Fibroblast of pulmonary artery (primary cell): Measurements from ENCODE around the gene PRPF6.

Source experiments
- DNase-seq: peaks from one replicate; pipeline ENCODE4 v3.0.0-alpha.2; 2010; ENCODE audit warnings: low read depth
- H3K4me3 ChIP-seq: replicated peaks from 2 replicates; pipeline ENCODE4 v1.5.1; 2011; ENCODE audit warnings: low read depth, mild to moderate bottlenecking, control low read depth, low read length, moderate library complexity
- CTCF ChIP-seq: IDR thresholded peaks from 2 replicates; pipeline ENCODE4 v1.5.1; 2011; ENCODE audit warnings: mild to moderate bottlenecking, control low read depth, low read length, inconsistent platforms; ENCODE audit errors: missing control alignments

Gene PRPF6

GRCh38 chr20:64049060-64049877 lies 68.3 kb downstream of the PRPF6 start, which contains the start of gene SOX18:
Gene SOX18 (minus strand): TSS chr20:64049639. CDS start chr20:64049516, 123 bp downstream.
- TF ChIP-seq CTCF, result no peak
- peak within 1 kb of the TSS; percentile 34 for H3K4me3 ChIP-seq
- DNase-seq, result peak; percentile 34

GRCh38 chr20:64049878-64050260 lies 68.9 kb downstream of the PRPF6 start:
- H3K4me3 ChIP-seq, result no peak overlapping the region
- DNase-seq, result no peak
- no peak for TF ChIP-seq CTCF

GRCh38 chr20:64050261-64051032 lies 69.5 kb downstream of the PRPF6 start:
- no peak for DNase-seq
- no peak for TF ChIP-seq CTCF
- no peak overlapping the region for H3K4me3 ChIP-seq

- no peak for DNase-seq
- H3K4me3 ChIP-seq, result no peak overlapping the region
- TF ChIP-seq CTCF, result no peak
Measured at GRCh38 chr20:64051033-64051452, 70.1 kb downstream of the PRPF6 start.

- no peak for TF ChIP-seq CTCF
- DNase-seq, result no peak
- H3K4me3 ChIP-seq, result no peak overlapping the region
Measured at GRCh38 chr20:64051561-64052325, 70.8 kb downstream of the PRPF6 start.

- TF ChIP-seq CTCF, result no peak
- no peak for DNase-seq
- no peak overlapping the region for H3K4me3 ChIP-seq
Measured at GRCh38 chr20:64052326-64052722, 71.4 kb downstream of the PRPF6 start.
